ENCODE data around the gene GPC4. TPM values are rescaled to one million over a fixed set of nuclear protein-coding genes. Genes with fewer than 3 reads are reported as not detected.

The GPC4 gene
- total RNA-seq, 1 donor: 8.3 TPM

GRCh38 chrX:133410550-133410949 lies 4.7 kb downstream of the GPC4 start:
- H3K4me2 ChIP-seq (ENCODE audit: insufficient read depth, low read length): no peak overlapping the region
- no peaks in the 10 kb centered on the region for H3K4me1 ChIP-seq (ENCODE audit: insufficient read depth, low read length)
- H4K20me1 ChIP-seq (ENCODE audit: insufficient read depth, low read length): no peaks in the 10 kb centered on the region
- no peak overlapping the region for H3K4me3 ChIP-seq (ENCODE audit: insufficient read depth, low read length)
- no peak for TF ChIP-seq CTCF (IDR thresholded peaks at IDR 0.05; ENCODE audit: extremely low read depth, low read depth, low read length)
- no peak overlapping the region for H3K27ac ChIP-seq (ENCODE audit: low read depth, low read length)
- peaks cover 17% of the 10 kb centered on the region for H3K27me3 ChIP-seq (ENCODE audit: insufficient read depth, low read length)
- no peak overlapping the region for H2AFZ ChIP-seq (ENCODE audit: low read length)
- H3K79me2 ChIP-seq (ENCODE audit: insufficient read depth, low read length): no peaks in the 10 kb centered on the region
- DNase-seq (ENCODE audit: insufficient read length, low spot score, missing footprints): no peak
- H3K9me3 ChIP-seq (ENCODE audit: low read depth, low read length): no peaks in the 10 kb centered on the region
- H3K36me3 ChIP-seq (ENCODE audit: insufficient read depth, low read length): no peaks in the 10 kb centered on the region

GRCh38 chrX:133405498-133406185 lies 9.6 kb downstream of the GPC4 start:
- Histone ChIP-seq H3K4me1 (ENCODE audit: insufficient read depth, low read length) (no peaks in the 10 kb centered on the region), H3K4me2 (ENCODE audit: insufficient read depth, low read length) (no peak overlapping the region), H3K79me2 (ENCODE audit: insufficient read depth, low read length) (no peaks in the 10 kb centered on the region), H4K20me1 (ENCODE audit: insufficient read depth, low read length) (no peaks in the 10 kb centered on the region), H3K27me3 (ENCODE audit: insufficient read depth, low read length) (no peaks in the 10 kb centered on the region), H3K4me3 (ENCODE audit: insufficient read depth, low read length) (no peak overlapping the region), H3K27ac (ENCODE audit: low read depth, low read length) (no peak overlapping the region), H2AFZ (ENCODE audit: low read length) (no peak overlapping the region), H3K9me3 (ENCODE audit: low read depth, low read length) (no peaks in the 10 kb centered on the region), H3K36me3 (ENCODE audit: insufficient read depth, low read length) (no peaks in the 10 kb centered on the region)
- TF ChIP-seq CTCF (IDR thresholded peaks at IDR 0.05; ENCODE audit: extremely low read depth, low read depth, low read length): no peak
- no peak for DNase-seq (ENCODE audit: insufficient read length, low spot score, missing footprints)

- no peak for TF ChIP-seq CTCF (IDR thresholded peaks at IDR 0.05; ENCODE audit: extremely low read depth, low read depth, low read length)
- Histone ChIP-seq H3K4me3 (ENCODE audit: insufficient read depth, low read length) (no peak overlapping the region), H3K4me1 (ENCODE audit: insufficient read depth, low read length) (no peaks in the 10 kb centered on the region), H3K36me3 (ENCODE audit: insufficient read depth, low read length) (no peaks in the 10 kb centered on the region), H3K79me2 (ENCODE audit: insufficient read depth, low read length) (no peaks in the 10 kb centered on the region), H3K9me3 (ENCODE audit: low read depth, low read length) (no peaks in the 10 kb centered on the region), H4K20me1 (ENCODE audit: insufficient read depth, low read length) (no peaks in the 10 kb centered on the region), H3K4me2 (ENCODE audit: insufficient read depth, low read length) (no peak overlapping the region), H3K27me3 (ENCODE audit: insufficient read depth, low read length) (peaks cover 3% of the 10 kb centered on the region), H3K27ac (ENCODE audit: low read depth, low read length) (no peak overlapping the region), H2AFZ (ENCODE audit: low read length) (no peak overlapping the region)
- DNase-seq (ENCODE audit: insufficient read length, low spot score, missing footprints): no peak
These were observed 11.3 kb downstream of the GPC4 start for GRCh38 chrX:133403984-133404383.

- Histone ChIP-seq H3K4me1 (ENCODE audit: insufficient read depth, low read length) (no peaks in the 10 kb centered on the region), H3K36me3 (ENCODE audit: insufficient read depth, low read length) (no peaks in the 10 kb centered on the region), H4K20me1 (ENCODE audit: insufficient read depth, low read length) (no peaks in the 10 kb centered on the region), H3K4me2 (ENCODE audit: insufficient read depth, low read length) (no peak overlapping the region), H3K4me3 (ENCODE audit: insufficient read depth, low read length) (no peak overlapping the region), H3K27ac (ENCODE audit: low read depth, low read length) (no peak overlapping the region), H3K9me3 (ENCODE audit: low read depth, low read length) (no peaks in the 10 kb centered on the region), H2AFZ (ENCODE audit: low read length) (no peak overlapping the region), H3K79me2 (ENCODE audit: insufficient read depth, low read length) (no peaks in the 10 kb centered on the region), H3K27me3 (ENCODE audit: insufficient read depth, low read length) (peaks cover 3% of the 10 kb centered on the region)
- no peak for DNase-seq (ENCODE audit: insufficient read length, low spot score, missing footprints)
- TF ChIP-seq CTCF (IDR thresholded peaks at IDR 0.05; ENCODE audit: extremely low read depth, low read depth, low read length): no peak
These were observed 12.3 kb downstream of the GPC4 start for GRCh38 chrX:133402830-133403625.
